Measurements from ENCODE around the gene SETD1A. TPM values are rescaled to one million over a fixed set of nuclear protein-coding genes. Genes with fewer than 3 reads are reported as not detected.
A peak's percentile ranks its signal among the peaks of the same experiment; 100 is the strongest.

SETD1A gene
- 10 to 100 TPM in 9 of 12 donors, 1 to 10 TPM in 2, not detected in 1; 9.5 to 19.5 (median 11.0) TPM for polyA plus RNA-seq (ENCODE audit: insufficient read length in 12 of 12)
- long read RNA-seq, donor 1, partial matches to known transcripts = 5 of 10 reads
- long read RNA-seq, donor 1, other reads (novel, unspliced or antisense) = 5 of 10 reads
- long read RNA-seq, donor 2 = 0 reads
- long read RNA-seq, donor 3 = 0 reads
- long read RNA-seq, donor 4 = 0 reads
- long read RNA-seq, donor 5, partial matches to known transcripts = 5 of 5 reads
- long read RNA-seq, donor 5, other reads (novel, unspliced or antisense) = 0 of 5 reads
- long read RNA-seq, donor 6 = 0 reads
- long read RNA-seq, donor 7, partial matches to known transcripts = 52 of 61 reads
- long read RNA-seq, donor 7, other reads (novel, unspliced or antisense) = 9 of 61 reads
- long read RNA-seq, donor 8 = 0 reads
- long read RNA-seq, donor 9 = 0 reads
- long read RNA-seq, donor 10 = 0 reads
- long read RNA-seq, donor 11, partial matches to known transcripts = 5 of 5 reads
- long read RNA-seq, donor 11, other reads (novel, unspliced or antisense) = 0 of 5 reads

DNA sequence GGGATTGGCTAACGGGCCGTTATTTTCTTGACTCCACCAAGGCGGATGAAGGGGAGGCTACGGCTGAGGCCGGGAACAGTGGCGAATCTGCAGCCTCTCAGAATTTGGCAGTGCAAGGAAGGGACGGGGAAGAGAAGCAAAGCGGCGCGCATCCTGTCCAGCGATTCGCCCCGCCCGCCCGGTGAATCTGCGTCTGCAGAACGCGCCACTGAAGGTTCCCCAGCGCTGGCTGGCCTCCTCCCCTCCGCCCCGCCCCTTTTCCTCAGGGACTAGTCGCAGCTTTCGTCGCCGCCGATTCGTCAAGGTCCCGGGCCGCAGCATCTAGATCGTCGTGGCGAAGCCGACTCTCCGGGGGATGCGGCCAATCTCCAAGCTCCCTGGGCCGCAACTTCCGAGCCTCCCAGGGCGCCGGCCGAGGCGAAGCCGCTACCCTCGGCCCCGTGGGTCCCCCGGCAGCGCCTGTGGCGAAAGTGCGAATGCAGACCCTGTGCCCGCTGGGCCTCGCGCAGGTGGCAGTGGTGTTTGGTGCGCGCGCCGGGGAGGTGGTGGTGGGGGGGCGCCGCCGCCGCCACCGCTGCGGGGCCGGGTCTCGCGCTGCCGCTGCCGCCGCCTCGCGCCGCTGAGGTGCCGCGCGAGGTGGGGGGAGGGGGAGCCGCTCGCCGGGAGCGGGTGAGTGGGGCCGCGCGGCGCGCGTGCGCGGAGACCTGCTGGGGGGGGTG is at the start of gene SETD1A:
Gene SETD1A, plus strand, starts transcription at position 299 of the 719 bp plus-strand sequence. CDS start 978 bp downstream, outside the sequence.
- DNase-seq = peak; percentile 96

- no peak for DNase-seq
Measured at GRCh38 chr16:30910427-30911029, 47.0 kb upstream of the SETD1A start.

GRCh38 chr16:30912794-30913412 is 44.7 kb upstream of the SETD1A start:
- no peak for DNase-seq

GRCh38 chr16:30914830-30915229 is 42.7 kb upstream of the SETD1A start:
- no peak for DNase-seq

DNA sequence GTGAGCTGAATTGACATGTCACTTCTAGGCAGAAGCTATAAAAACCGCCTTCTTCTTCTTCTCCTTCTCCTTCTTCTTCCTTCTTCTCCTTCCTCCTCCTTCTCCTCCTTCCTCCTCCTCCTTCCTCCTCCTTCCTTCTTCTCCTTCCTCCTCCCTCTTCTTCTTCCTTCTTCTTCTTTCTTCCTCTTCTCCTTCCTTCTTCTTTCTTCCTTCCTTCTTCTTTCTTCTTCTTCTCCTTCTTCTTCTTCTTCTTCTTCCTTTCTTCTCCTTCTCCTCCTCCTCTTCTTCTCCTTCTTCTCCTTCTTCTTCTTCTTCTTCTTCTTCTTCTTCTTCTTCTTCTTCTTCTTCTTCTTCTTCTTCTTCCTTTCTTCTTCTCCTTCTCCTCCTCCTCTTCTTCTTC is 38.9 kb upstream of the SETD1A start:
- DNase-seq = no peak

DNA sequence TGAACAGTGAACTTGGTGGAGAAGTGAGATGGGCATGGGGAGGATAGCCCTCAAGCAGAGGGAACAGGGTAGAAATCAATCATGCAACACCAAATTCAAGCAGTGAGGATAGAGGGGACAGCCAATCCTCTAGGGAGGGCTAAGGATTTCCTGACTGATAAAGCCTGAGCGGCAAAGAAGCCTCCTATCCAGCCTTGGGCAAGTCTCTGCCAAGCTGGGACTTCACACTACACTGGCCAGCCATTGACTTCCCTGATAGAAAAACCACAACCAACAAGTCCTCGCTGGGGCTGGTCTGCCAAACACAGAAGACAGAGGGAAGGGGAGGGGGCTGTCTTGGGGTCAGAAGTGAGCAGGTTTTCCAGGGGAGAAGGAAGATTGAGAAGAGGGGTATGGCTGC is 36.7 kb upstream of the SETD1A start:
- no peak for DNase-seq

GRCh38 chr16:30921459-30921747 is 36.2 kb upstream of the SETD1A start:
- DNase-seq = no peak

DNA sequence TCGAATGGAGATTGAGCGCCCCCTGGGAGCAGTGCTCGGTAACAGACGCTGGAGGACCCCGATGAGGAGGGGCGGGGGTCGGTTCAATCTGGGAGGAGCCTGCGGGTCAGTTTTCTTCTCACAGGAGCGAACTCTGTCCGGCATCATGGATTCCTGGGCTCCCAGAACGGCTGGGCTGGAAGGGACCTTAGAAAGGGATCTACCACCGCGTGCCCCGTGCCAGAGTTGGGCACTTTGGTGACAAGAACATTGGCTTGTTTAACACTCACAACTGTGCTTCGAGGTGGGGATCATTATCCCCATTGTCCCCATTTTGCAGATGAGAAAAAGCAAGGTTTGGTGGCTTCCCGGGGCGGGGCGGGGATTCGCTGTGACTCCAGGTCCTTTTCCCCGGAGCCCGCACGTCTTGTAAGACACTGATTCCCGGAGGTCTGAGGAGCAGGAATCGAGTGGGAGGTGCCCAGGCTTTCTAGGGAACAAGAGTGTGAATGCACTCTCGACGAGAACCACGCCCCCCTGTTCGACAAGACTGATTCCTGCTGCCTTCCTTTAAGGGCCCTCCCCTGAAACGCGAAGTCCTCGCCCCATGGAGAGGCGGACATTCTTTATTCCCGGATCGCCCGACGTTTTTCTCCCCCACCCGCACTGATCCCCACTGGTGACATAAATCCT is 35.7 kb upstream of the SETD1A start:
- DNase-seq = peak; percentile 95

DNA sequence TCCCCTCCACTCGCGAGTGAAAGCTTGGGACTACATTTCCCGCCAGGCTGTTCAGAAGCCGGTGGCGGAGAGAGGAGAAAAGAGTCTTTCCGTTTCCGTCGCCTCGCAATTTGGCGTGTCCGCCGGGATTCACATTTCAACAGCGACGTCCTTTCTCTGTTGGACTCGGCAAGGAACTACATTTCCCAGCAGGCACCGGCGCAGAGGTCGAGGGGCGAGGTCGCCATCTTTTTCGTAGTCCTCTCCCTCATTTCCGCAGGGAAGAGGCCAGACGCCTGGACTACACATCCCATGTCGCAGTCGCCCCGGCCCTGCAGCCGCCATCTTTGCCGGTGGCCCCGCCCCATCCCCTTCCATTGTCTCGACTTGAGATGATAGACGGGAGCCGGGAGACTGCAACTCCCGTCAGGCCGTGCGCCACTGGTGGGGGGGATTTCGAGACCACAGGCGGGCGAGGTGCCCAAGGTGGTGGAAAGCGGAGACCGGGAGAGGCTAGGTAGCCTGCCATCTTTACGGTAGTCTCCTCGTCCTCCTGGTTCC is 35.1 kb upstream of the SETD1A start:
- peak; percentile 100 for DNase-seq

DNA sequence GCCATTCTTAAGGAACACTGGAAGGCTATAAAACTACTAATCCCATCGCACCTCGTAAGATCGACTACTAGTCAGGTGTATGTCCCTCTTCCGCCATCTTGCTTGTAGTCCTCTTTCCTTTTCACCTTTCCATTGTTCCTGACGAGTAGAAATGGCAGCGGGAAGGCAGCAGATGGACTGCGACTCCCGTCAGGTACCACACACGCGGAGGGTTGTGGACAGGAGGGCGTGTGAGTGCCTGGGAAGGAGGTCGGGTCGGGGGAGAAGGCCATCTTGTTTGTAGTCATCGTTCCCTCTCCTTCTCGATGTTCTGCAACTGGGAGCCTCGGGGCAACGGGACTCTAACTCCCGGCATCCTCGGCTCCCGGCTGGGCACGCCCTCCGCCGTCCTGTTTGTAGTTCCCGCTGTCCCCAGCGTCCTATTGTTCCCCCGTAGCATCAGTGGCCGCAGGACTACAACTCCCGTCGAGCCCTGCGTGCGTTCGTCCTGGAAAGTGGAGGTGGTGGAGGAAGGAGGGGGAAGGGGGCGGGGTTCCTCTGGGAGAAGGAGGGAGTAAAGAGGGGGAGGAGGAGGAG is 34.5 kb upstream of the SETD1A start:
- peak; percentile 100 for DNase-seq

GRCh38 chr16:30923554-30924075 is 33.9 kb upstream of the SETD1A start, which contains the start of gene FBXL19:
Gene FBXL19, plus strand, starts transcription at chr16:30923572. Its CDS starts 2,183 bp downstream, at chr16:30925755.
- no peak for DNase-seq

- DNase-seq = no peak
Measured at GRCh38 chr16:30924076-30924912, 33.3 kb upstream of the SETD1A start.

- DNase-seq = no peak
Measured at GRCh38 chr16:30924913-30925631, 32.5 kb upstream of the SETD1A start.

GRCh38 chr16:30925632-30925987 is 31.9 kb upstream of the SETD1A start:
- no peak for DNase-seq

GRCh38 chr16:30925995-30926811 is 31.4 kb upstream of the SETD1A start:
- DNase-seq = no peak

GRCh38 chr16:30926937-30927788 is 30.4 kb upstream of the SETD1A start:
- DNase-seq = no peak

GRCh38 chr16:30927789-30928378 is 29.7 kb upstream of the SETD1A start:
- peak; percentile 67 for DNase-seq
